Caco-2 (cell line): Measurements from ENCODE around the gene RASGRF2. TPM values are rescaled to one million over a fixed set of nuclear protein-coding genes. Genes with fewer than 3 reads are reported as not detected.

ENCODE experiments used
- BruUV-seq: library from RNA; stranded (reverse); fragments of 400-500 nt; replicated peaks from 2 replicates; lab custom pipeline; 2021; lab: Mats Ljungman, UMichigan
- CTCF ChIA-PET: fragments of 300-600 bp; sonication (Branson Sonifier 250); formaldehyde crosslinking; loops from one replicate; lab custom pipeline; 2022; ENCODE audit warnings: antibody characterized with exemption; lab: Charles Lee
- POLR2A ChIA-PET: fragments of 300-600 bp; sonication (Branson Sonifier 250); formaldehyde crosslinking; loops from one replicate; lab custom pipeline; 2022; ENCODE audit warnings: antibody characterized with exemption; lab: Charles Lee
- DNase-seq, 2 experiments: peaks; one replicate each; pipeline versions ENCODE4 v3.0.0 to v3.0.0-alpha.2; 2020 to 2022
- H3K27me3 ChIP-seq: replicated peaks from 2 replicates; pipeline ENCODE4 v1.6.0; 2011; ENCODE audit warnings: low read length; ENCODE audit not compliant: control insufficient read depth, insufficient read depth
- H3K36me3 ChIP-seq: 2 replicates; pipeline ENCODE4 v1.5.1; 2011; ENCODE audit warnings: low read length; ENCODE audit not compliant: control insufficient read depth, insufficient read depth
- H3K4me1 ChIP-seq: fragments of 250-450 bp; sonication (Bioruptor Pico); 2 replicates; pipeline ENCODE4 v1.5.1; 2020; ENCODE audit warnings: mild to moderate bottlenecking
- H3K4me3 ChIP-seq: 2 replicates; pipeline ENCODE4 v1.5.1; 2011; ENCODE audit warnings: low read depth, mild to moderate bottlenecking, control low read depth, low read length
- H3K9me3 ChIP-seq: fragments of 250-450 bp; sonication (Bioruptor Pico); 2 replicates; pipeline ENCODE4 v1.5.1; 2020; ENCODE audit warnings: mild to moderate bottlenecking, moderate library complexity
- H3K27ac Mint-ChIP-seq: one replicate; pipeline ENCODE4 v1.8.0; 2022; ENCODE audit warnings: mixed read lengths; ENCODE audit not compliant: unreplicated experiment
- H3K27me3 Mint-ChIP-seq: one replicate; pipeline ENCODE4 v1.8.0; 2022; ENCODE audit warnings: mixed read lengths; ENCODE audit not compliant: insufficient read depth, unreplicated experiment
- H3K36me3 Mint-ChIP-seq: one replicate; pipeline ENCODE4 v1.8.0; 2022; ENCODE audit warnings: mild to moderate bottlenecking, mixed read lengths; ENCODE audit not compliant: insufficient read depth, unreplicated experiment
- H3K4me1 Mint-ChIP-seq: one replicate; pipeline ENCODE4 v1.8.0; 2022; ENCODE audit warnings: low read depth, mixed read lengths; ENCODE audit not compliant: unreplicated experiment
- H3K4me3 Mint-ChIP-seq: one replicate; pipeline ENCODE4 v1.8.0; 2022; ENCODE audit warnings: mild to moderate bottlenecking, moderate library complexity, mixed read lengths; ENCODE audit not compliant: unreplicated experiment
- H3K9me3 Mint-ChIP-seq: one replicate; pipeline ENCODE4 v1.8.0; 2022; ENCODE audit warnings: mixed read lengths; ENCODE audit not compliant: unreplicated experiment
- intact Hi-C: fragments of 100-400 bp; cut with micrococcal nuclease; formaldehyde crosslinking; loops from one replicate; pipeline ENCODE4 v1.10.0; 2022; ENCODE audit not compliant: unreplicated experiment
- total RNA-seq: library from RNA; stranded (reverse); gene quantifications from 2 replicates; pipeline ENCODE4 v1.2.3, GENCODE V29; 2022
- TF ChIP-seq, protein P1 (sequence below), 2 experiments: fragments of 200-600 bp in 1 of 2; IDR thresholded peaks; 1 replicate in 1 of 2; 2 replicates in 1 of 2; pipeline versions ENCODE4 v1.5.1 to v1.8.0; 2011 to 2022; ENCODE audit warnings: antibody characterized with exemption in 1 of 2, control low read depth in 1 of 2, inconsistent platforms in 1 of 2, low read depth in 1 of 2, low read length in 1 of 2, mild to moderate bottlenecking in 1 of 2, moderate library complexity in 1 of 2; ENCODE audit not compliant: insufficient read depth in 1 of 2, severe bottlenecking in 1 of 2, unreplicated experiment in 1 of 2

The RASGRF2 gene
- total RNA-seq, 1 experiment from 2014 or later = 23.1 TPM

DNA sequence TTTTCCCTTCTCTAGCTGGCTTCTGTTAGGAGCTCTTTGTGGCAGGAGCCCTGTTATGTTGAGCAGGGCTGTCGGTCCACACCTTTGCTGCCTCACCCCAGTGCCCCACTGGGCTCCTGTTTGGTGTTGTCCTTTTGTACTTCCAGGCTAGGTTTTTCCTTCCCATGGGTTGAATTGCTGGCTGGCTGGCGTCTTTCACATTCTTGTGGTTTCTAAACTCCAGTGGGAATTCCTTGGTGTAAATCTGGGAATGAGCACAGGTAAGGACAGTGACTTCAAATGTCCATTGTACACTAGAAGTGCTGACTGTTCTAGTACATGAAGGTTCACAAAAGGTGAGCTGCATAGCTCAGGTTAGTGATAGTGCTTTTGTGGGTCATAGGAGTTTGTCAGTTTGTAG lies 30.4 kb downstream of the RASGRF2 start:
- H3K9me3 Mint-ChIP-seq = no peaks in the 10 kb centered on the region
- no TSS peak for BruUV-seq
- H3K4me3 Mint-ChIP-seq = peak overlapping the region; percentile 26
- no peaks in the 10 kb centered on the region for H3K36me3 Mint-ChIP-seq
- H3K4me1 ChIP-seq = peaks cover 31% of the 10 kb centered on the region
- peaks cover 32% of the 10 kb centered on the region for H3K4me1 Mint-ChIP-seq
- DNase-seq = peak in 1 of 2 experiments; percentile 56
- ChIA-PET POLR2A (no interaction called here), CTCF (no interaction called here)
- H3K27ac Mint-ChIP-seq = peak overlapping the region; percentile 85
- H3K9me3 ChIP-seq = no peaks in the 10 kb centered on the region
- no peaks in the 10 kb centered on the region for H3K36me3 ChIP-seq
- no peak overlapping the region for H3K4me3 ChIP-seq
- no peaks in the 10 kb centered on the region for H3K27me3 Mint-ChIP-seq
- intact Hi-C loops = no loop called here
- TF ChIP-seq, protein P1, sequence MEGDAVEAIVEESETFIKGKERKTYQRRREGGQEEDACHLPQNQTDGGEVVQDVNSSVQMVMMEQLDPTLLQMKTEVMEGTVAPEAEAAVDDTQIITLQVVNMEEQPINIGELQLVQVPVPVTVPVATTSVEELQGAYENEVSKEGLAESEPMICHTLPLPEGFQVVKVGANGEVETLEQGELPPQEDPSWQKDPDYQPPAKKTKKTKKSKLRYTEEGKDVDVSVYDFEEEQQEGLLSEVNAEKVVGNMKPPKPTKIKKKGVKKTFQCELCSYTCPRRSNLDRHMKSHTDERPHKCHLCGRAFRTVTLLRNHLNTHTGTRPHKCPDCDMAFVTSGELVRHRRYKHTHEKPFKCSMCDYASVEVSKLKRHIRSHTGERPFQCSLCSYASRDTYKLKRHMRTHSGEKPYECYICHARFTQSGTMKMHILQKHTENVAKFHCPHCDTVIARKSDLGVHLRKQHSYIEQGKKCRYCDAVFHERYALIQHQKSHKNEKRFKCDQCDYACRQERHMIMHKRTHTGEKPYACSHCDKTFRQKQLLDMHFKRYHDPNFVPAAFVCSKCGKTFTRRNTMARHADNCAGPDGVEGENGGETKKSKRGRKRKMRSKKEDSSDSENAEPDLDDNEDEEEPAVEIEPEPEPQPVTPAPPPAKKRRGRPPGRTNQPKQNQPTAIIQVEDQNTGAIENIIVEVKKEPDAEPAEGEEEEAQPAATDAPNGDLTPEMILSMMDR (IDR thresholded peaks at IDR 0.05; ENCODE audit: insufficient read depth in 1 of 2, low read depth in 1 of 2, low read length in 1 of 2, severe bottlenecking in 1 of 2, unreplicated experiment in 1 of 2) = no peak
- no peaks in the 10 kb centered on the region for H3K27me3 ChIP-seq

DNA sequence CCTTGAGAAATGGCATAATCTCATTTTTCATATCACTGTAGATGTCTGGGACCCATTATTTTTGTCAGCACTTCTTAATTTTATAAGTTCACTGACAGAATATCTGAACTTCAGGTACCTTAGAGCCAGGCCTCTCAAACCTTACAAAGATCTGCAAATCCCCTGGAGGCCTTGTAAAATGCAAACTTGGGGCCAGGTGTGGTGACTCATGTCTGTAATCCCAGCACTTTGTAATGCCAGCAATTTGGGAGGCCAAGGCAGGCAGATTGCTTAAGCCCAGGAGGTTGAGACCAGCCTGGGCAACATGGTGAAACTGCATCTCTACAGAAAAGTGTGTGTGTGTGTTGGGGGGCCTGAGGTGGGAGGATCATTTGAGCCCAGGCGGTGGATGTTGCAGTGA lies 30.8 kb downstream of the RASGRF2 start:
- peak; percentile 53 to 71 for DNase-seq
- Mint-ChIP-seq H3K27me3 (no peaks in the 10 kb centered on the region), H3K27ac (peak overlapping the region; percentile 85), H3K4me1 (peaks cover 32% of the 10 kb centered on the region), H3K9me3 (no peaks in the 10 kb centered on the region), H3K4me3 (peak overlapping the region; percentile 26), H3K36me3 (no peaks in the 10 kb centered on the region)
- POLR2A ChIA-PET = no interaction called here
- Histone ChIP-seq H3K27me3 (no peaks in the 10 kb centered on the region), H3K9me3 (no peaks in the 10 kb centered on the region), H3K36me3 (no peaks in the 10 kb centered on the region), H3K4me3 (no peak overlapping the region), H3K4me1 (peaks cover 31% of the 10 kb centered on the region)
- TF ChIP-seq, protein P1 (IDR thresholded peaks at IDR 0.05; ENCODE audit: insufficient read depth in 1 of 2, low read depth in 1 of 2, low read length in 1 of 2, severe bottlenecking in 1 of 2, unreplicated experiment in 1 of 2) = no peak
- intact Hi-C loops = no loop called here
- BruUV-seq = no TSS peak
- CTCF ChIA-PET = no interaction called here

DNA sequence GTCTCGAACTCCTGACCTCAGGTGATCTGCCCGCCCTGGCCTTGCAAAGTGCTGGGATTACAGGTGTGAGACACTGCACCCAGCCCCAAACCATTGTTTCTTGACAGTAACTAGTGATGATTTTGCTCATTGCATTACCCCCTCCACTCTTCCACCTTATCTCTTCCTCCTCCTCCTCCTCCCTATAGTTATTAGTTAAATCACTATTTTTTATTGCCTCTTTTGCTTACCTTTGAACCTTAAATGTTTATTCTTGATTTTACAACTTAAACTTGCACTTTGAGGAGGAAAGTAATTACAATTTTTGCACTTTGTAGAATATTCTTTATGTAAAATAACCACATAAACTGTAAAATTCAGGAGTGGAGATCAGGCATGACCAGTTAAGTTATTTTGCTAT lies 35.7 kb downstream of the RASGRF2 start:
- Mint-ChIP-seq H3K27ac (no peak overlapping the region), H3K4me1 (peaks cover 4% of the 10 kb centered on the region), H3K36me3 (no peaks in the 10 kb centered on the region), H3K9me3 (no peaks in the 10 kb centered on the region), H3K27me3 (no peaks in the 10 kb centered on the region), H3K4me3 (no peak overlapping the region)
- peak; percentile 22 to 37 for DNase-seq
- Histone ChIP-seq H3K4me1 (peaks cover 9% of the 10 kb centered on the region), H3K36me3 (no peaks in the 10 kb centered on the region), H3K27me3 (no peaks in the 10 kb centered on the region), H3K4me3 (no peak overlapping the region), H3K9me3 (no peaks in the 10 kb centered on the region)
- POLR2A ChIA-PET = no interaction called here
- TF ChIP-seq, protein P1 (IDR thresholded peaks at IDR 0.05; ENCODE audit: insufficient read depth in 1 of 2, low read depth in 1 of 2, low read length in 1 of 2, severe bottlenecking in 1 of 2, unreplicated experiment in 1 of 2) = no peak
- intact Hi-C loops = no loop called here
- CTCF ChIA-PET = no interaction called here
- no TSS peak for BruUV-seq
